Common myeloid progenitor, CD34-positive (primary cell): ENCODE measurements around the gene NPAS3. TPM values are rescaled to one million over a fixed set of nuclear protein-coding genes. Genes with fewer than 3 reads are reported as not detected.

Experiments used
- CTCF ChIA-PET: fragments of 350-600 bp; sonication (Branson Sonifier 250); formaldehyde crosslinking; loops from one replicate; lab custom pipeline; 2021; ENCODE audit warnings: antibody characterized with exemption; lab: Charles Lee
- POLR2A ChIA-PET: fragments of 350-600 bp; sonication (Branson Sonifier 250); formaldehyde crosslinking; loops from one replicate; lab custom pipeline; 2021; ENCODE audit warnings: antibody characterized with exemption; lab: Charles Lee
- DNase-seq, 3 donors: peaks; one replicate each; pipeline versions ENCODE4 v3.0.0 to v3.0.0-alpha.2; 2013
- H3K27ac ChIP-seq, 2 experiments: 1 replicate in 1 of 2; 2 replicates in 1 of 2; pipeline ENCODE4 v1.7.0; 2013; ENCODE audit warnings: inconsistent platforms in 2 of 2, low read length in 2 of 2, mild to moderate bottlenecking in 2 of 2, low read depth in 1 of 2, moderate library complexity in 1 of 2; ENCODE audit not compliant: severe bottlenecking in 2 of 2, insufficient read depth in 1 of 2, poor library complexity in 1 of 2
- H3K27me3 ChIP-seq, 5 experiments: replicated peaks in 2 of 5; 1 replicate in 3 of 5; 2 replicates in 2 of 5; pipeline versions ENCODE4 v1.6.1 to v1.7.0; 2013; ENCODE audit warnings: low read length in 4 of 5, mild to moderate bottlenecking in 2 of 5, moderate library complexity in 2 of 5, inconsistent platforms in 1 of 5; ENCODE audit not compliant: insufficient read depth in 5 of 5, control insufficient read depth in 4 of 5
- H3K36me3 ChIP-seq, 4 experiments: 1 replicate in 2 of 4; 2 replicates in 2 of 4; pipeline versions ENCODE4 v1.6.1 to v1.7.0; 2013; ENCODE audit warnings: low read length in 3 of 4, control low read depth in 1 of 4, mild to moderate bottlenecking in 1 of 4; ENCODE audit not compliant: control insufficient read depth in 4 of 4, insufficient read depth in 4 of 4
- H3K4me1 ChIP-seq, 4 experiments: 1 replicate in 3 of 4; 2 replicates in 1 of 4; pipeline versions ENCODE4 v1.6.1 to v1.7.1; 2013; ENCODE audit warnings: low read length in 3 of 4, mild to moderate bottlenecking in 3 of 4, control low read depth in 1 of 4, inconsistent platforms in 1 of 4, moderate library complexity in 1 of 4; ENCODE audit not compliant: control insufficient read depth in 4 of 4, insufficient read depth in 4 of 4; ENCODE audit errors: control extremely low read depth in 1 of 4
- H3K4me3 ChIP-seq, 7 experiments: 1 replicate in 4 of 7; 2 replicates in 3 of 7; pipeline versions ENCODE4 v1.5.1 to v1.7.0; 2013; ENCODE audit warnings: mild to moderate bottlenecking in 7 of 7, low read length in 6 of 7, moderate library complexity in 6 of 7, inconsistent platforms in 2 of 7, low read depth in 2 of 7, control low read depth in 1 of 7; ENCODE audit not compliant: insufficient read depth in 4 of 7, control insufficient read depth in 1 of 7; ENCODE audit errors: extremely low read depth in 1 of 7
- H3K9me3 ChIP-seq, 5 experiments: 1 replicate in 4 of 5; 2 replicates in 1 of 5; pipeline versions ENCODE4 v1.6.1 to v1.7.1; 2013; ENCODE audit warnings: low read length in 4 of 5, mild to moderate bottlenecking in 2 of 5, inconsistent platforms in 1 of 5, low read depth in 1 of 5, moderate library complexity in 1 of 5; ENCODE audit not compliant: control insufficient read depth in 4 of 5, insufficient read depth in 2 of 5; ENCODE audit errors: control extremely low read depth in 1 of 5
- WGBS: methylation state at CpG from one replicate; pipeline ENCODE4 v1.1.5; 2013; ENCODE audit not compliant: insufficient coverage; 5-methylcytosine and 5-hydroxymethylcytosine counted together
- polyA plus RNA-seq: library from polyadenylated mRNA; unstranded; fragments of 120-200 nt; gene quantifications from one replicate; pipeline ENCODE4 v1.2.1, GENCODE V29; 2013

NPAS3 gene
- polyA plus RNA-seq = 0.36 TPM

DNA sequence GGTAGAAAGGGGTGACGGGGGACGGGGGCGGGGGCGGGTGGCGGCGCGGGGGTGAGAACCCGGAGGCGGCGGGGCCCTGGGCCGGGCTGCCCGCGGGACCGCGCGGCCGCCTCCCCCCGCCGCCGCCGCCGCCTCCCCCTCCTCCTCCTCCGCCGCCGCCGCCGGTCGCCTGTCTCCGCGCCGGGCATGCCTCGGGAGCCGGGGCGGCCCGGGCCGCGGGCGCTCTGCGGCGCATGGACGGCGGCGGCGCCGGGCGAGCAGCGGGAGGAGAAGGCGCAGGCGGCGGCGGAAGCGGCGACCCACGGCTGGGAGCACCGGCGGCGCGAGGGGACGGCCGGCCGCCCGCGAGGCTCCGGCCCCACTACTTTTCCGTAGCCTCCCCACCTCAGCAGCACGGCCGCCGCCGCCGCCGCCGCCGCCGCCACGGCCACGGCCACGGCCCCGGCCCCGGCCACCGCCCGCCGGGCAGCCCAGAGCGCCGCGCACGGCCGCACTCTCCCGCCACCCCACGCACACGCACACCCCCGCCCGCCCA lies at the start of gene NPAS3:
Gene NPAS3 (plus strand): TSS at position 161 of the 535 bp plus-strand sequence.
- ChIA-PET CTCF (no interaction called here), POLR2A (no interaction called here)
- Histone ChIP-seq H3K4me3 (peak within 1 kb of the TSS; percentile 13 to 76 (median 62)), H3K4me1 (peaks cover 0 to 31% (median 27%) of the 10 kb centered on the region in 4 experiments), H3K9me3 (no peaks in the 10 kb centered on the region), H3K36me3 (no peaks in the 10 kb centered on the region), H3K27me3 (peaks cover 12 to 72% (median 37%) of the 10 kb centered on the region in 5 experiments), H3K27ac (no peak within 1 kb of the TSS)
- 0% methylated on average over 31 of the region's 92 CpGs for WGBS
- no peak for DNase-seq

DNA sequence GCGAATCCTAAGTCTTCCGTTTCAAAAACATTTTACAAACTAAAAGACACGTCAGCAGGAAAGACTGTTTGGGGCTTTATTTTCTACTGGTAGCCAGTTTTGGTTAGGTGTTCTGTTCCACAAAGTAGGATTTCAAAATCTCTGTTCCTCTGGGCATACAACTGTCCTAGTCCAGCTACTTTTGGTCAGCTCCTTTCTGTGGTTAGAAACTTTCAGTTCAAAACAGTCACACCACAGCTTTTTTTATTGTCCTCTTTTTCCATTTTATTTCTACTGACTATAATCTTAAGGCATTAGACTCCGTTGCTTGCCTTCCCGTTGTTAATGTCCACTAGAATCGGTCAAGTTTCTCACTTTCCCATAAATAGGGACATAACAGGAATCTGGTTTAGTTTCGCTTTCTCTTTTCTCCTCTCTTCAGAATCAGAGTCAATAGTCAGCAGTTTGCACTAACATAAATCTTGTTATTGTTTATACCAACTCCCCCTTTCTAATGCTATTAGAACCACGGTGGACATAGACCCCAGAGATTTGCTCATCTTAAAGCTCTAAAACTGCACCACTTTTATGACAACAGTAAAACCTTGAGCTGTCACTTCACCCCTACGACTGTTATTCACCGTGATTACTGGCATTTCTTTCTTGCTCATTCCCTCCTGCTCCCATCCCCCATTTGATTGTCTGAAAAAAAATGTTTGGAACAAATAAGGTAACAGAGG lies 41.5 kb upstream of the NPAS3 start:
- no peaks in the 10 kb centered on the region for H3K36me3 ChIP-seq
- ChIA-PET POLR2A (no interaction called here), CTCF (no interaction called here)
- H3K4me3 ChIP-seq = peak overlapping the region in 6 of 7 experiments; percentile 49 to 79 (median 68)
- peak; percentile 13 to 46 (median 25) for DNase-seq
- H3K4me1 ChIP-seq = no peaks in the 10 kb centered on the region
- H3K27me3 ChIP-seq = peaks cover 0 to 6% (median 0%) of the 10 kb centered on the region in 5 experiments
- H3K27ac ChIP-seq = peak overlapping the region; percentile 41 to 75
- WGBS = 15% methylated on average over 7 of the region's 10 CpGs
- H3K9me3 ChIP-seq = no peaks in the 10 kb centered on the region

DNA sequence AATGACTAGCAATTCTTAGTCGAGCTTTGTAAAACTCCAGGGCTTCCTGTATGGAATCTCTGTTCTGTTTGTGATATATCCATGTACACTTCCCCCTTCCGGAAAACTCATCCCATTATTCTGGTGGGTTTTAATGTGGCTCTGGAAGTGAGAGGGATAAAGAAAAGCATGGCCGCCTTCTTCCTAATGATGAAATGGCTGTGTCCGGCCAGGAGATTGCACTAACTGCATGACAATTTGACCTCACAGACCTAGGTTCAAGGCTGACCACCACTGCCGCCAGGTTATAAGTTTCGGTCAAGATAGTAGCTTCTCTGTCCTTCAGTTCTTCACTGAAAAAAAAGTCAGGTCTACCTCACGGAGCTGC lies 41.0 kb upstream of the NPAS3 start:
- 83% methylated on average over 5 of the region's 7 CpGs for WGBS
- H3K4me3 ChIP-seq = peak overlapping the region in 6 of 7 experiments; percentile 49 to 79 (median 68)
- H3K27me3 ChIP-seq = peaks cover 0 to 6% (median 0%) of the 10 kb centered on the region in 5 experiments
- no peaks in the 10 kb centered on the region for H3K36me3 ChIP-seq
- ChIA-PET CTCF (no interaction called here), POLR2A (no interaction called here)
- H3K4me1 ChIP-seq = no peaks in the 10 kb centered on the region
- H3K9me3 ChIP-seq = no peaks in the 10 kb centered on the region
- no peak for DNase-seq
- H3K27ac ChIP-seq = peak overlapping the region in 1 of 2 experiments; percentile 75

DNA sequence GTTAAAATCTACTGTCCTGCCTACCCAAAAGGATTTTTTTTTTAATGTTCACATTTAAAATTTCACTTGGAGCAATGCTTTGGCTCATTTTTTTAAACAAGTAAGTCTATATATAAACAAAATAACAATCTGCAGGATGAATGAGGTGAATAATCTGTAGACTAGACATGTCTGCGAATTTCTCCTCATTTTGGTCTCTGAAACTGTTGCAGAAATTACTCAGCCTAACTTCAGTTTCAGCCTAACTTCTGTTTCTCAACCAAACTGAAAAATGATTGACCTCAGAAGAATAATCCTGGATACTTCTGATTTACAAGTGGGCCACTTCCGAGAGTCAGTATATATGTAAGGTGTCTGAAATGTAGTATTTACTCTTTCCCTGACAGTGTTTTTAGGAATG lies 39.8 kb upstream of the NPAS3 start:
- Histone ChIP-seq H3K36me3 (no peaks in the 10 kb centered on the region), H3K27ac (no peak overlapping the region), H3K27me3 (peaks cover 0 to 6% (median 0%) of the 10 kb centered on the region in 5 experiments), H3K4me1 (no peaks in the 10 kb centered on the region), H3K4me3 (no peak overlapping the region), H3K9me3 (no peaks in the 10 kb centered on the region)
- WGBS = no CpG with 5 or more reads among the region's 2 CpGs
- CTCF ChIA-PET = no interaction called here
- POLR2A ChIA-PET = interaction anchor here (0.5 kb wide), 1 partner anchor 127 kb away, joined by 3 read pairs; no protein-coding TSS in a partner anchor
- no peak for DNase-seq

DNA sequence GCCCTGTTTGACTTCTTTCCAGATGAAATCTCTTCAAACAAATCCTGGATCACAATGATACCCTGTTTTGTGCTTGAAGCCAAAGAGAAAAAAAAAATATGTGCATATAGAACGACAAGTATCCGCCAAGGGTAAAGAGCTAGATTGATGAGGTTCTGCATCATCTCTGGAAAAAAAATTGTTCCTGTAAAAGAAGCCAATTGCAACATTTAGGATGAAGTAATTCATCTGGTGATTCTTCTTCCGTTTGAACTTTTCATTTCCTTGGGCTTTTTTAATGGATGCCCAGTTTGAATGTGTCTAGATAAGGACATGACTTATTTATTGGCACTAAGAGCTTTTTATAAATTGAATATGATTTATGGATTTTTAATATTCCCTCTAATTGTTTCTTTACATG lies 38.1 kb upstream of the NPAS3 start:
- Histone ChIP-seq H3K27ac (no peak overlapping the region), H3K4me3 (no peak overlapping the region), H3K9me3 (no peaks in the 10 kb centered on the region), H3K4me1 (no peaks in the 10 kb centered on the region), H3K27me3 (peaks cover 0 to 6% (median 0%) of the 10 kb centered on the region in 5 experiments), H3K36me3 (no peaks in the 10 kb centered on the region)
- CTCF ChIA-PET = interaction anchor here (0.8 kb wide), 1 partner anchor 21 kb away, joined by 4 read pairs; no protein-coding TSS in a partner anchor
- POLR2A ChIA-PET = no interaction called here
- DNase-seq = no peak
- WGBS = 100% methylated on average over 3 of the region's 3 CpGs

DNA sequence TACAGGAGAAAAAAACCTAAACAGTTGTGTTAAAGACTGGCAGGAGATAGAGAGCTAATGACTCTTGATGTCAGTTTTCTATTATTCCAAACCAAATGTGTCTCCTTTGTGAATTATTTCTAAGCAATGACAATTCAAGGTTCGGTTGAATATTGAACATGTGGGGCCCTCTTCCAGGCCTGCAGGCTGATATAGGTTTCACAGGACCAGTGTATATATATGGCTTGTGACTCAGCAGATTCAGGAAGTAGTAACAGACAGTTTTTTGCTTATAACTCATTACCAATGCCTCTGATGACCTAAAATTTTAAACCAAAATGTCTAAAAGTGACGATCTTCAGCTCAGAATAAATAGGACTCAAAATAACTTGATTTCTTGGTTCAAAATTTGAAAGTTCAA lies 33.7 kb upstream of the NPAS3 start:
- Histone ChIP-seq H3K4me3 (no peak overlapping the region), H3K36me3 (no peaks in the 10 kb centered on the region), H3K27ac (no peak overlapping the region), H3K27me3 (peaks cover 0 to 6% (median 0%) of the 10 kb centered on the region in 5 experiments), H3K4me1 (no peaks in the 10 kb centered on the region), H3K9me3 (no peaks in the 10 kb centered on the region)
- ChIA-PET CTCF (no interaction called here), POLR2A (no interaction called here)
- peak in 1 of 3 donors; percentile 3 for DNase-seq
- no CpG with 5 or more reads among the region's 2 CpGs for WGBS

DNA sequence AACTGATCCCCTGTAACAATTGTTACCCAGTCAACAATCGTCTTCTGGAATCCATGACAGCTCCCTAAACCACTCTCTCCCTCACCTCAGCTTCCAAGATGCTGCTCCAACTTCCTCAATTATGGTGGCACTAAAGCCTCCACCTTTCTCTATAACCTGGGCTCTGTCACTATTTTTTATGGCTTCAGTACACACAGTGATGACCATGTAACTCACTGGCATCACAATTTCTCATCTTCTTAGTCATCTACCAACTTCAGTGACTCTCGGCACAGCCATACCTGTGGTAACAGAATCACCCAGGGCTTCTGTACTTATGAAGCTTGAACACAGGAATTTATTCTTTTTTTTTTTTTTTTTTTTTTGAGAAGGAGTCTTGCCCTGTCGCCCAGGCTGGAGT lies 32.0 kb upstream of the NPAS3 start:
- H3K27ac ChIP-seq = no peak overlapping the region
- peaks cover 0 to 1% (median 0%) of the 10 kb centered on the region in 5 experiments for H3K27me3 ChIP-seq
- CTCF ChIA-PET = no interaction called here
- POLR2A ChIA-PET = no interaction called here
- H3K4me1 ChIP-seq = no peaks in the 10 kb centered on the region
- DNase-seq = no peak
- 86% methylated on average over 2 of the region's 3 CpGs for WGBS
- no peaks in the 10 kb centered on the region for H3K9me3 ChIP-seq
- H3K36me3 ChIP-seq = no peaks in the 10 kb centered on the region
- H3K4me3 ChIP-seq = no peak overlapping the region
